ENCODE data around the gene DCUN1D4. TPM values are rescaled to one million over a fixed set of nuclear protein-coding genes. Genes with fewer than 3 reads are reported as not detected.

Gene DCUN1D4
- polyA plus RNA-seq, 1 donor from 2014 or later = 130 TPM

DNA sequence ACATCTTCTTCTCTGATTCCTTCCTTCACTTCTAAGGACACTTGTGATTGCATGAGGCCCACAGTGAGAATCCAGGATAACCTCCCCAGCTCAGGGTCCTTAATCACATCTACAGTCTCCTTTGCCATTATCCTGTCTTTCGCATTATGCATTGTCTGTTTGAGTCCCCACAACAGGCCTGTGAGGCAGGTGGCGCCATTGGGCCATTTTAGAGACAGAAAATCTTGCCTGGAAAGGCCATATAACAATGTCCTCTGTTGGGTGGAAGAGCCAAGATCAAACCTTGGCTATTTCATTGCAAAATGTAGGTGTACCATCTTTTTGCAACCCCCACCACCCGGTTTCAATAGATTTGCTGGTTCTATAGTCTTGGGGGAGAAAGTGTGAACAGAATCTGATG is 11.8 kb upstream of the DCUN1D4 start:
- no peak overlapping the region for H3K9ac ChIP-seq (ENCODE audit: low read length)
- no peak overlapping the region for H2AFZ ChIP-seq (ENCODE audit: low read depth, low read length)
- no peaks in the 10 kb centered on the region for H3K36me3 ChIP-seq (ENCODE audit: insufficient read depth, low read length)

DNA sequence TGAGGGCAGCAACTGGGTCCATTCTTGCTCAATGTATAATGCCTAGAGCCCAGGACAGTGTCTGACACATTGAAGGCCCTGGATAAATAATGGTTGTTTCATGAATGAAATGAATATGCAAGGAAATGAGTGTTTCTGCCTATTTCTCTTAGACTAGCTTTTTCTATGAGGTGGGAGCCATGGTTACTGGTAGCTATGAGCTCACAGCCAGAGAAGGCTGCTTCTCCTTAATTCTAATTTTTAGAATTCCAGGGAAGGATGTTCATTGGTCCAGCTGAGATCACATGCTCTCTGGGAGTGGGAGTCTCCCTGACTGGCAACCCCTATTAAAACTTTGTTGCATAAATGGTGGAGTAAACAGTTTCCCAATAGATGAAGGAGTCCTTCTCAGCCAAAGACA is 9.7 kb upstream of the DCUN1D4 start:
- no peak overlapping the region for H3K9ac ChIP-seq (ENCODE audit: low read length)
- no peaks in the 10 kb centered on the region for H4K20me1 ChIP-seq (ENCODE audit: insufficient read depth)
- H3K36me3 ChIP-seq (ENCODE audit: insufficient read depth, low read length) = no peaks in the 10 kb centered on the region
- no peaks in the 10 kb centered on the region for H3K9me3 ChIP-seq (ENCODE audit: low read length)
- no peaks in the 10 kb centered on the region for H3F3A ChIP-seq (ENCODE audit: insufficient read depth, low read length, poor library complexity, severe bottlenecking)
- H3K9me2 ChIP-seq (ENCODE audit: insufficient read depth, low read length) = no peaks in the 10 kb centered on the region
- no peak overlapping the region for H2AFZ ChIP-seq (ENCODE audit: low read depth, low read length)
- TF ChIP-seq MXI1 (conservative IDR thresholded peaks at IDR 0.05; ENCODE audit: poor library complexity, severe bottlenecking) = no peak
- TF ChIP-seq EZH2 (IDR thresholded peaks at IDR 0.05; ENCODE audit: borderline replicate concordance, insufficient read depth, low read length, poor library complexity, severe bottlenecking) = no peak
- TF ChIP-seq TAF1 (IDR thresholded peaks at IDR 0.05; ENCODE audit: low read depth) = no peak
- no peak for TF ChIP-seq POLR2AphosphoS5 (IDR thresholded peaks at IDR 0.05)
- no peak for TF ChIP-seq RAD21 (conservative IDR thresholded peaks at IDR 0.05)
- TF ChIP-seq, protein P1, sequence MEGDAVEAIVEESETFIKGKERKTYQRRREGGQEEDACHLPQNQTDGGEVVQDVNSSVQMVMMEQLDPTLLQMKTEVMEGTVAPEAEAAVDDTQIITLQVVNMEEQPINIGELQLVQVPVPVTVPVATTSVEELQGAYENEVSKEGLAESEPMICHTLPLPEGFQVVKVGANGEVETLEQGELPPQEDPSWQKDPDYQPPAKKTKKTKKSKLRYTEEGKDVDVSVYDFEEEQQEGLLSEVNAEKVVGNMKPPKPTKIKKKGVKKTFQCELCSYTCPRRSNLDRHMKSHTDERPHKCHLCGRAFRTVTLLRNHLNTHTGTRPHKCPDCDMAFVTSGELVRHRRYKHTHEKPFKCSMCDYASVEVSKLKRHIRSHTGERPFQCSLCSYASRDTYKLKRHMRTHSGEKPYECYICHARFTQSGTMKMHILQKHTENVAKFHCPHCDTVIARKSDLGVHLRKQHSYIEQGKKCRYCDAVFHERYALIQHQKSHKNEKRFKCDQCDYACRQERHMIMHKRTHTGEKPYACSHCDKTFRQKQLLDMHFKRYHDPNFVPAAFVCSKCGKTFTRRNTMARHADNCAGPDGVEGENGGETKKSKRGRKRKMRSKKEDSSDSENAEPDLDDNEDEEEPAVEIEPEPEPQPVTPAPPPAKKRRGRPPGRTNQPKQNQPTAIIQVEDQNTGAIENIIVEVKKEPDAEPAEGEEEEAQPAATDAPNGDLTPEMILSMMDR (IDR thresholded peaks at IDR 0.05; ENCODE audit: poor library complexity, severe bottlenecking) = no peak
- no peak for TF ChIP-seq REST (IDR thresholded peaks at IDR 0.05; ENCODE audit: borderline replicate concordance)
- TF ChIP-seq SMC3 (conservative IDR thresholded peaks at IDR 0.05; ENCODE audit: poor library complexity) = no peak
- no peaks in the 10 kb centered on the region for H3K27me3 ChIP-seq (ENCODE audit: insufficient read depth, low read depth, low read length)
- H3K27ac ChIP-seq (ENCODE audit: low read length) = no peak overlapping the region
- H3K4me2 ChIP-seq (ENCODE audit: low read length) = no peak overlapping the region
- no peak overlapping the region for H3K4me3 ChIP-seq (ENCODE audit: low read length)
- no peaks in the 10 kb centered on the region for H3K79me2 ChIP-seq (replicated peaks; ENCODE audit: insufficient read depth, low read length)

More for the DNA sequence above, 11.8 kb upstream of the DCUN1D4 start:
- H3F3A ChIP-seq (ENCODE audit: insufficient read depth, low read length, poor library complexity, severe bottlenecking) = no peaks in the 10 kb centered on the region
- TF ChIP-seq EZH2 (IDR thresholded peaks at IDR 0.05; ENCODE audit: borderline replicate concordance, insufficient read depth, low read length, poor library complexity, severe bottlenecking) (no peak), TAF1 (IDR thresholded peaks at IDR 0.05; ENCODE audit: low read depth) (no peak), SMC3 (conservative IDR thresholded peaks at IDR 0.05; ENCODE audit: poor library complexity) (peak; percentile 37), REST (IDR thresholded peaks at IDR 0.05; ENCODE audit: borderline replicate concordance) (no peak), RAD21 (conservative IDR thresholded peaks at IDR 0.05) (peak; percentile 43), EP300 (conservative IDR thresholded peaks at IDR 0.05; ENCODE audit: poor library complexity, severe bottlenecking) (no peak), MXI1 (conservative IDR thresholded peaks at IDR 0.05; ENCODE audit: poor library complexity, severe bottlenecking) (no peak), POLR2AphosphoS5 (IDR thresholded peaks at IDR 0.05) (no peak)
- TF ChIP-seq, protein P1 (IDR thresholded peaks at IDR 0.05; ENCODE audit: poor library complexity, severe bottlenecking) = peak; percentile 46
- no peaks in the 10 kb centered on the region for H4K20me1 ChIP-seq (ENCODE audit: insufficient read depth)
- H3K9me2 ChIP-seq (ENCODE audit: insufficient read depth, low read length) = no peaks in the 10 kb centered on the region
- H3K27ac ChIP-seq (ENCODE audit: low read length) = no peak overlapping the region
- no peaks in the 10 kb centered on the region for H3K9me3 ChIP-seq (ENCODE audit: low read length)
- no peaks in the 10 kb centered on the region for H3K79me2 ChIP-seq (replicated peaks; ENCODE audit: insufficient read depth, low read length)
- H3K27me3 ChIP-seq (ENCODE audit: insufficient read depth, low read depth, low read length) = no peaks in the 10 kb centered on the region
- no peak overlapping the region for H3K4me3 ChIP-seq (ENCODE audit: low read length)
- no peak overlapping the region for H3K4me2 ChIP-seq (ENCODE audit: low read length)

Measured in neural cell (in vitro differentiated cells).